Activated CD4-positive, alpha-beta memory T cell treated with anti-CD3 and anti-CD28 coated beads, Interleukin-2, amount 10 ng/mL, durations not matched to agents 7 days and 5 days (primary cell): ENCODE results near the gene SCD5. TPM values are rescaled to one million over a fixed set of nuclear protein-coding genes. Genes with fewer than 3 reads are reported as not detected.

Source experiments
- CTCF ChIA-PET: fragments of 350-600 bp; sonication (Branson Sonifier 250); formaldehyde crosslinking; loops from one replicate; lab custom pipeline; 2021; ENCODE audit warnings: antibody characterized with exemption, inconsistent platforms; lab: Charles Lee
- POLR2A ChIA-PET: fragments of 350-600 bp; sonication (Branson Sonifier 250); formaldehyde crosslinking; loops from one replicate; lab custom pipeline; 2021; ENCODE audit warnings: antibody characterized with exemption; lab: Charles Lee
- DNase-seq: peaks from one replicate; pipeline ENCODE4 v3.0.0-alpha.2; 2020
- H3K27ac Mint-ChIP-seq: one replicate; pipeline ENCODE4 v1.8.0; 2021; ENCODE audit warnings: mild to moderate bottlenecking, mixed read lengths
- H3K27me3 Mint-ChIP-seq: one replicate; pipeline ENCODE4 v1.8.0; 2021; ENCODE audit warnings: mixed read lengths
- H3K36me3 Mint-ChIP-seq: one replicate; pipeline ENCODE4 v1.8.0; 2021; ENCODE audit warnings: low read depth, mixed read lengths
- H3K4me1 Mint-ChIP-seq: one replicate; pipeline ENCODE4 v1.8.0; 2021; ENCODE audit warnings: mixed read lengths
- H3K4me3 Mint-ChIP-seq: one replicate; pipeline ENCODE4 v1.8.0; 2021; ENCODE audit warnings: mild to moderate bottlenecking, mixed read lengths
- H3K9me3 Mint-ChIP-seq: one replicate; pipeline ENCODE4 v1.8.0; 2021; ENCODE audit warnings: mixed read lengths
- total RNA-seq, 2 experiments: library from RNA; stranded (reverse); gene quantifications; one replicate each; pipeline ENCODE4 v1.2.3, GENCODE V29; 2021

The SCD5 gene
- total RNA-seq, 2 experiments from 2014 or later: 0.20 to 0.45 TPM

- H3K36me3 Mint-ChIP-seq: no peaks in the 10 kb centered on the region
- ChIA-PET CTCF (no interaction called here), POLR2A (no interaction called here)
- H3K9me3 Mint-ChIP-seq: no peaks in the 10 kb centered on the region
- no peak for DNase-seq
- H3K4me3 Mint-ChIP-seq: no peak overlapping the region
- no peaks in the 10 kb centered on the region for H3K27me3 Mint-ChIP-seq
- no peaks in the 10 kb centered on the region for H3K4me1 Mint-ChIP-seq
- H3K27ac Mint-ChIP-seq: no peak overlapping the region
Measured at GRCh38 chr4:82611982-82612381, 186.6 kb downstream of the SCD5 start.

DNA sequence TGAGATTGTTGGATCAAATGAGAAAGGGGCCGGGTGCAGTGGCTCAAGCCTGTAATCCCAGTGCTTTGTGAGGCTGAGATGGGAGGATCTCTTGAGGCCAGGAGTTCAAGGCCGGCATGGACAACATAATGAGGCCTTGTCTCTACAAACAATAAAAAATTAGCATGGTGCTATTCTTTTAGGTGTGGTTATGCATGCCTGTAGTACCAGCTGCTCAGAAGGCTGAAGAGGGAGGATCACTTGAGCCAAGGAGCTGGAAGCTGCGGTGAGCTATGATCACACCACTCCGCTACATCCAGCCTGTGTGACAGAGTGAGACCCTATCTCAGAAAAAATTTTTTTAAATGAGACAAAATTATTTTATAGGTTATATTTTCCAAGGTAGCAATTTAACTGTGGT, 187.1 kb downstream of the SCD5 start:
- CTCF ChIA-PET: no interaction called here
- Mint-ChIP-seq H3K9me3 (no peaks in the 10 kb centered on the region), H3K36me3 (no peaks in the 10 kb centered on the region), H3K27me3 (no peaks in the 10 kb centered on the region), H3K4me3 (no peak overlapping the region), H3K4me1 (no peaks in the 10 kb centered on the region), H3K27ac (no peak overlapping the region)
- DNase-seq: no peak
- POLR2A ChIA-PET: no interaction called here

- H3K27me3 Mint-ChIP-seq: peaks cover 1% of the 10 kb centered on the region
- no peaks in the 10 kb centered on the region for H3K9me3 Mint-ChIP-seq
- H3K4me3 Mint-ChIP-seq: no peak overlapping the region
- no peak overlapping the region for H3K27ac Mint-ChIP-seq
- H3K36me3 Mint-ChIP-seq: no peaks in the 10 kb centered on the region
- no peak for DNase-seq
- ChIA-PET CTCF (no interaction called here), POLR2A (no interaction called here)
- H3K4me1 Mint-ChIP-seq: no peaks in the 10 kb centered on the region
Measured at GRCh38 chr4:82610041-82610440, 188.6 kb downstream of the SCD5 start.

- Mint-ChIP-seq H3K4me1 (no peaks in the 10 kb centered on the region), H3K4me3 (no peak overlapping the region), H3K36me3 (no peaks in the 10 kb centered on the region), H3K27ac (no peak overlapping the region), H3K9me3 (no peaks in the 10 kb centered on the region), H3K27me3 (peaks cover 10% of the 10 kb centered on the region)
- DNase-seq: no peak
- ChIA-PET POLR2A (no interaction called here), CTCF (no interaction called here)
Measured at GRCh38 chr4:82606622-82607021, 192.0 kb downstream of the SCD5 start.

GRCh38 chr4:82604522-82604921, 194.1 kb downstream of the SCD5 start:
- Mint-ChIP-seq H3K4me1 (no peaks in the 10 kb centered on the region), H3K9me3 (no peaks in the 10 kb centered on the region), H3K4me3 (no peak overlapping the region), H3K27ac (no peak overlapping the region), H3K36me3 (no peaks in the 10 kb centered on the region), H3K27me3 (peaks cover 10% of the 10 kb centered on the region)
- POLR2A ChIA-PET: no interaction called here
- CTCF ChIA-PET: no interaction called here
- DNase-seq: no peak

DNA sequence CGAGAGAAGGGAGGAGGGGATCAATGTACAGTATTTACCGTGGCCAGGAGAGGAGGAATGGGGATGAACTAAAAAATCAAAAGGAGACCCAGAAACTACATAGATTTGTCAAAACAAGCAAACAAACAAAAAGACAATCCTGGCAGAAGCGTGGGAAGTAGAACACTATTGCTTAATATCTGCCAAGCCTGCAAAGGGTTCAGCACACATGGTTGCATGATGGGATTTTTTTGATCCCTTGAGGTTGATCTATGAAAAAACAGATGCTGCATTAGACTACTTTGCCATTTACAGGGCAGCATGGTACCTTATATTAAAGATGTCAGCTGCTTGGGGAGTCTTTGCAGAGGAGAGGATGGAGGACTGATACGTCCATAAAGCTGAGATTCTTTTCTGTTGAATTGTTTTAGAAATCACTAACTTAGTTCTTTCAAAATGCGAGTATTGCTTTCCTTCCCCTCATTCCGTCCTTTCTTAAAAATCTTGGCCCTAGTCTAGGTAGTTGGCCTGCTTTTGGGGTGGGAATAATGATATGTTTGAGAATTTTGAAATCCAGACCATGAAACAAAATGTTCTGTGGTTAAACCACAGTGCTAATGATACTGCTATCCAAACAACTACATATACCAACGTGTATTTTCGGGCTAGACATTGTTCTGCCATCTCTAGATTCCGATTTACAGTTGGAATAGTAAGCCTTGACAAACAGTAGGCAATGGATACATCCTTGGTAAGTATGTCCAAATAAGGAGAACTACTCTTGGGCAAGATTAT, 197.2 kb downstream of the SCD5 start:
- ChIA-PET POLR2A (no interaction called here), CTCF (no interaction called here)
- Mint-ChIP-seq H3K27ac (no peak overlapping the region), H3K36me3 (no peaks in the 10 kb centered on the region), H3K9me3 (no peaks in the 10 kb centered on the region), H3K4me1 (no peaks in the 10 kb centered on the region), H3K4me3 (no peak overlapping the region), H3K27me3 (peaks cover 10% of the 10 kb centered on the region)
- no peak for DNase-seq

DNA sequence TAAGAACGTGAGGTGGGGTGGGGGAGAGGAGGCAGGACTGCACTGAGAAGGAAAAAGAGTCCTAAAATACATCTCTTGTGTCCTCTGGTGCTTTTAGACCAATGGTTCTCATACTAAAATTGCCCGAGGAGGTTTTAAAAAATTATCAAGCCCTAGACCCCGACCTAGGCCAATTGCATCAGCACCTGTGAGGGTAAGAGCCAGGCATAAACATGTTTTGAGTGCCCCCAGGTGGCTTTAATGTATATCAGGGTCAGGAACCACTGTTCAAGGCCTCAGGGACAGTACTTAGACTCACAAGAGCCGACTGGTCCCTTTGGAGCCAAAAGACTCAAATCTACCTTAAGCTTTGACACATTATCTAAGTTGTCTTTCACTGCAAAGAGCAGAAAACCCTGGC, 199.3 kb downstream of the SCD5 start:
- ChIA-PET POLR2A (no interaction called here), CTCF (no interaction called here)
- Mint-ChIP-seq H3K9me3 (no peaks in the 10 kb centered on the region), H3K4me3 (no peak overlapping the region), H3K4me1 (no peaks in the 10 kb centered on the region), H3K36me3 (no peaks in the 10 kb centered on the region), H3K27me3 (peaks cover 13% of the 10 kb centered on the region), H3K27ac (no peak overlapping the region)
- no peak for DNase-seq

DNA sequence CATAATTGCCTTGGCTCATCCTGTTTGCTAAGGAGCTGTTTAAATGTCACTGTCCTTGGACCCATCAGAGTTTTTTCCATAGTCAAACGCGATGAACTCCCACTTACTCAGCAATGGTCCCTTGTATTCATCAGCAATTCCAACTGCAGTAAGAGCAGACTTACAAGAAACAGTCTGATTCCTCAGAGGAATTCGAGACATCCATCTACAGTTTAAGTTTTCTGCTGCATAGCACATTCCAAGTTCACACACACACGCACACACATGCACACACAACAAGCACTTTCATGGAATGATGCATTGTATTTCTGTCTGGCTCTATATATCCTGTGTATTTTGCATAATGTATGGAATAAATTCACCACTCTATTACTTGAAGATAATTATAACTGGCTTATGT, 204.1 kb downstream of the SCD5 start:
- ChIA-PET POLR2A (no interaction called here), CTCF (no interaction called here)
- no peak overlapping the region for H3K4me3 Mint-ChIP-seq
- no peaks in the 10 kb centered on the region for H3K36me3 Mint-ChIP-seq
- H3K27me3 Mint-ChIP-seq: peaks cover 16% of the 10 kb centered on the region
- H3K4me1 Mint-ChIP-seq: no peaks in the 10 kb centered on the region
- DNase-seq: no peak
- no peak overlapping the region for H3K27ac Mint-ChIP-seq
- no peaks in the 10 kb centered on the region for H3K9me3 Mint-ChIP-seq

DNA sequence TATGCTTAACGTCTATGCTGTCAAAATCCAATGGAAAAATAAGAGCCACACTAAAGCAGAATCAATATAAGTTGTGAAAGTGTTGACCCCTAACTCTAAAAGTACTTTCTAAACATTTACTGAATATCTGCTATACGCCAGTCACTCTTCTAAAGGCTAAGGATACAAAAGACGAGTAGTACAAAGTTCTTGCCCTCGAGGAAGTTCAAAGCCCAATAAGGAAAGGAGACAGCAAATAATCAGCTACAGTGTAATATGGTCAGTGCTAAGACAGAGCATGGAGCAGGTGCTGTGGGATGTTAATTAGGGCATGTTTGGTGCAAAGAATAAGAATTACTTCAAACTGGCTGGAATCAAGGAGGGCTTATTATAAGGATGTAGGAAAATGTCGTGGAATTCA, 205.2 kb downstream of the SCD5 start:
- Mint-ChIP-seq H3K9me3 (no peaks in the 10 kb centered on the region), H3K27me3 (peaks cover 19% of the 10 kb centered on the region), H3K36me3 (no peaks in the 10 kb centered on the region), H3K27ac (no peak overlapping the region), H3K4me1 (no peaks in the 10 kb centered on the region), H3K4me3 (no peak overlapping the region)
- CTCF ChIA-PET: no interaction called here
- POLR2A ChIA-PET: no interaction called here
- DNase-seq: no peak

- H3K4me1 Mint-ChIP-seq: no peaks in the 10 kb centered on the region
- no peaks in the 10 kb centered on the region for H3K9me3 Mint-ChIP-seq
- H3K4me3 Mint-ChIP-seq: no peak overlapping the region
- H3K36me3 Mint-ChIP-seq: no peaks in the 10 kb centered on the region
- CTCF ChIA-PET: no interaction called here
- H3K27ac Mint-ChIP-seq: no peak overlapping the region
- no peak for DNase-seq
- peaks cover 19% of the 10 kb centered on the region for H3K27me3 Mint-ChIP-seq
- POLR2A ChIA-PET: no interaction called here
Measured at GRCh38 chr4:82592639-82593038, 206.0 kb downstream of the SCD5 start.

GRCh38 chr4:82591592-82591991, 207.0 kb downstream of the SCD5 start:
- POLR2A ChIA-PET: no interaction called here
- Mint-ChIP-seq H3K4me1 (no peaks in the 10 kb centered on the region), H3K36me3 (no peaks in the 10 kb centered on the region), H3K4me3 (no peak overlapping the region), H3K9me3 (no peaks in the 10 kb centered on the region), H3K27me3 (peaks cover 19% of the 10 kb centered on the region), H3K27ac (no peak overlapping the region)
- CTCF ChIA-PET: interaction anchor here (1.3 kb wide), 1 partner anchor 50 kb away, joined by 3 read pairs; no protein-coding TSS in a partner anchor
- no peak for DNase-seq

DNA sequence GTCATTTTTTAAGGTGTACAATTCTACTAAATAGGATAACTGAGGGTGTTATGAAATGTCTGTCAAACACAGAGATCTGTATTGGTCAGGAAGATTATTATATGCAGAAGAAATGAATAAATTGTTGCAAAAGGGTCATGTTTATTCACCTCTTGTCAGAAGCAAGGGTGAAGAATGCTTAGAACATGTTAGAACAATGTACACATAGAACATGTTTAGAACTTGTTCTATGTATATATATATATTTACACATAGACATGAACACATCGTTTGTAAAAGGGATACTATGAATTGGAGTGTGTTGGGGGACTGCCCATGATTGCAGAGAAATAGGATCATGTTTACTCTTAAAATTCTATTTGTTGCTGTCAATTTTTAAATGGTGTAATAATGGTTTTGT, 208.8 kb downstream of the SCD5 start:
- no peak overlapping the region for H3K4me3 Mint-ChIP-seq
- H3K9me3 Mint-ChIP-seq: no peaks in the 10 kb centered on the region
- no peaks in the 10 kb centered on the region for H3K4me1 Mint-ChIP-seq
- DNase-seq: no peak
- ChIA-PET POLR2A (no interaction called here), CTCF (no interaction called here)
- peaks cover 15% of the 10 kb centered on the region for H3K27me3 Mint-ChIP-seq
- no peaks in the 10 kb centered on the region for H3K36me3 Mint-ChIP-seq
- H3K27ac Mint-ChIP-seq: no peak overlapping the region

- DNase-seq: no peak
- Mint-ChIP-seq H3K4me3 (no peak overlapping the region), H3K36me3 (no peaks in the 10 kb centered on the region), H3K27ac (no peak overlapping the region), H3K4me1 (no peaks in the 10 kb centered on the region), H3K9me3 (no peaks in the 10 kb centered on the region), H3K27me3 (peaks cover 13% of the 10 kb centered on the region)
- ChIA-PET POLR2A (interaction anchor here (0.6 kb wide), 1 partner anchor 91 kb away, joined by 3 read pairs; no protein-coding TSS in a partner anchor), CTCF (interaction anchor here (0.8 kb wide), 1 partner anchor 40 kb away, joined by 3 read pairs; no protein-coding TSS in a partner anchor)
Measured at GRCh38 chr4:82588771-82589270, 209.8 kb downstream of the SCD5 start.
